ENCODE results near the gene LRRIQ1. TPM values are rescaled to one million over a fixed set of nuclear protein-coding genes. Genes with fewer than 3 reads are reported as not detected.

The LRRIQ1 gene
- total RNA-seq, 1 donor from 2014 or later, result 2.3 TPM

- no peaks in the 10 kb centered on the region for H3K36me3 ChIP-seq (ENCODE audit: control insufficient read depth, insufficient read depth, low read length)
- TF ChIP-seq, protein P1, sequence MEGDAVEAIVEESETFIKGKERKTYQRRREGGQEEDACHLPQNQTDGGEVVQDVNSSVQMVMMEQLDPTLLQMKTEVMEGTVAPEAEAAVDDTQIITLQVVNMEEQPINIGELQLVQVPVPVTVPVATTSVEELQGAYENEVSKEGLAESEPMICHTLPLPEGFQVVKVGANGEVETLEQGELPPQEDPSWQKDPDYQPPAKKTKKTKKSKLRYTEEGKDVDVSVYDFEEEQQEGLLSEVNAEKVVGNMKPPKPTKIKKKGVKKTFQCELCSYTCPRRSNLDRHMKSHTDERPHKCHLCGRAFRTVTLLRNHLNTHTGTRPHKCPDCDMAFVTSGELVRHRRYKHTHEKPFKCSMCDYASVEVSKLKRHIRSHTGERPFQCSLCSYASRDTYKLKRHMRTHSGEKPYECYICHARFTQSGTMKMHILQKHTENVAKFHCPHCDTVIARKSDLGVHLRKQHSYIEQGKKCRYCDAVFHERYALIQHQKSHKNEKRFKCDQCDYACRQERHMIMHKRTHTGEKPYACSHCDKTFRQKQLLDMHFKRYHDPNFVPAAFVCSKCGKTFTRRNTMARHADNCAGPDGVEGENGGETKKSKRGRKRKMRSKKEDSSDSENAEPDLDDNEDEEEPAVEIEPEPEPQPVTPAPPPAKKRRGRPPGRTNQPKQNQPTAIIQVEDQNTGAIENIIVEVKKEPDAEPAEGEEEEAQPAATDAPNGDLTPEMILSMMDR (IDR thresholded peaks at IDR 0.05; ENCODE audit: insufficient read depth, low read length, poor library complexity, severe bottlenecking), result no peak
- peak overlapping the region; percentile 80 for H3K4me3 ChIP-seq (ENCODE audit: low read depth, low read length)
- DNase-seq (ENCODE audit: low read depth), result no peak
- no peaks in the 10 kb centered on the region for H3K27me3 ChIP-seq (ENCODE audit: control insufficient read depth, insufficient read depth, low read length)
Observed at GRCh38 chr12:85036733-85037132, 582 bp downstream of the LRRIQ1 start.

- Histone ChIP-seq H3K4me3 (ENCODE audit: low read depth, low read length) (no peak overlapping the region), H3K27me3 (ENCODE audit: control insufficient read depth, insufficient read depth, low read length) (no peaks in the 10 kb centered on the region), H3K36me3 (ENCODE audit: control insufficient read depth, insufficient read depth, low read length) (no peaks in the 10 kb centered on the region)
- DNase-seq (ENCODE audit: low read depth), result no peak
- TF ChIP-seq, protein P1 (IDR thresholded peaks at IDR 0.05; ENCODE audit: insufficient read depth, low read length, poor library complexity, severe bottlenecking), result no peak
Observed at GRCh38 chr12:85041395-85041794, 5.2 kb downstream of the LRRIQ1 start.

GRCh38 chr12:85043829-85044228 is 7.7 kb downstream of the LRRIQ1 start:
- Histone ChIP-seq H3K4me3 (ENCODE audit: low read depth, low read length) (no peak overlapping the region), H3K27me3 (ENCODE audit: control insufficient read depth, insufficient read depth, low read length) (no peaks in the 10 kb centered on the region), H3K36me3 (ENCODE audit: control insufficient read depth, insufficient read depth, low read length) (no peaks in the 10 kb centered on the region)
- TF ChIP-seq, protein P1 (IDR thresholded peaks at IDR 0.05; ENCODE audit: insufficient read depth, low read length, poor library complexity, severe bottlenecking), result no peak
- no peak for DNase-seq (ENCODE audit: low read depth)

DNA sequence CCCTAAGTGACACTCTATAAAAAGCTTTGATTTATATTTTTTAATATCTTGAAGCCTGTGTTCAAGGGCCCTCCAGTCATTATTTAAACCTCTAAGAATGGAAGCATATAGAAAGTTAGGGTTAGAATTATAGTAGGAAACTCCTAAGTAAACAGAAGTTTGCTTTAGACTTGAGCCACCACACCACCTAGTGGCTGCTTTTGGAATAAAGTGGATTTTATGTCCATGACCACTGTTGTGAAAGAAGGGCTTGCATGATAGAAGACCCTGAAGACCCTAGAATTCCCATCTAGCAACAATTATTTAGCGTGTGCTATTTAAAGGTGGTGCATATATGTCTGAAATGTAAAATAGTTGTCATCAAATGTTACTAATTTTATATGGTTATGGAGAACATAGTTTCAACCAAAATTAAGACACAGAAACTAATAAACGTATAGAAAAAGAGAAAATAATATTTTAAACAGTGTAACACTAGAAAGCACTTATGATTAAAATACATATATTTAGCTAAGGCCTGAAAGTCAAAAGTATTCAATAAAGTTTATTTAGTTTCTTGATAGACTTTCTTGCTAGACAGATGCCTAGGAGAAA is 21.3 kb downstream of the LRRIQ1 start:
- no peak for DNase-seq (ENCODE audit: low read depth)
- no peaks in the 10 kb centered on the region for H3K36me3 ChIP-seq (ENCODE audit: control insufficient read depth, insufficient read depth, low read length)
- H3K27me3 ChIP-seq (ENCODE audit: control insufficient read depth, insufficient read depth, low read length), result no peaks in the 10 kb centered on the region
- no peak overlapping the region for H3K4me3 ChIP-seq (ENCODE audit: low read depth, low read length)
- TF ChIP-seq, protein P1 (IDR thresholded peaks at IDR 0.05; ENCODE audit: insufficient read depth, low read length, poor library complexity, severe bottlenecking), result peak; percentile 83

DNA sequence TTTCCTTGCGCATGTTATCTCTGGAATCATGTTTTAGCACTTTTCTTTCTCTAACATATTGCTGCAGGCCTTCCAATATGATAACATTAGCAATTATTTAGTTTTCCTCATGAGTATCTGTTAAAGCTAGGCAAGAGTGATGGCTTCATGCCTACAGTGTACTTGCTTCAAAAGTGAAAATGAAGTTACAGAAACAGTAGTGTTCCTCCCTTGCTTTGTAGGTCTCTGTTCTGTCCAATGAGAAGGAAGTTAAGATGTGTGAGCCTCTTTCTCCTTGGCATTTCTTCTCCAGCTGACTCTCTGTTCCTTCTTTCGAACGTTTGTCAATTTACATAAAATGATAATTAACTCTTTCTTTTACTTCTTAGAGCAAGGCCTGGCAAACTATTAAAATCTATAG is 22.2 kb downstream of the LRRIQ1 start:
- Histone ChIP-seq H3K4me3 (ENCODE audit: low read depth, low read length) (no peak overlapping the region), H3K27me3 (ENCODE audit: control insufficient read depth, insufficient read depth, low read length) (no peaks in the 10 kb centered on the region), H3K36me3 (ENCODE audit: control insufficient read depth, insufficient read depth, low read length) (no peaks in the 10 kb centered on the region)
- TF ChIP-seq, protein P1 (IDR thresholded peaks at IDR 0.05; ENCODE audit: insufficient read depth, low read length, poor library complexity, severe bottlenecking), result no peak
- no peak for DNase-seq (ENCODE audit: low read depth)

- TF ChIP-seq, protein P1 (IDR thresholded peaks at IDR 0.05; ENCODE audit: insufficient read depth, low read length, poor library complexity, severe bottlenecking), result no peak
- no peaks in the 10 kb centered on the region for H3K27me3 ChIP-seq (ENCODE audit: control insufficient read depth, insufficient read depth, low read length)
Observed at GRCh38 chr12:85059594-85059993, 23.4 kb downstream of the LRRIQ1 start.

More at GRCh38 chr12:85059594-85059993, 23.4 kb downstream of the LRRIQ1 start:
- Histone ChIP-seq H3K4me3 (ENCODE audit: low read depth, low read length) (no peak overlapping the region), H3K36me3 (ENCODE audit: control insufficient read depth, insufficient read depth, low read length) (no peaks in the 10 kb centered on the region)
- DNase-seq (ENCODE audit: low read depth), result no peak
